Suprapubic skin (tissue), 4 donors: ENCODE data around the gene SLC27A6.

ENCODE experiments used
- EP300 ChIP-seq: sonication (generic); formaldehyde crosslinking; IDR thresholded peaks from one replicate; pipeline ENCODE4 v1.6.1; 2017; ENCODE audit warnings: antibody characterized with exemption
- POLR2A ChIP-seq, 2 donors: fragments of 450-650 bp; IDR thresholded peaks; one replicate each; pipeline ENCODE4 v1.6.1; 2017; ENCODE audit warnings: antibody characterized with exemption in 2 of 2, mild to moderate bottlenecking in 2 of 2, moderate library complexity in 2 of 2
- POLR2AphosphoS5 ChIP-seq, 3 donors: sonication (generic); formaldehyde crosslinking; IDR thresholded peaks; one replicate each; pipeline ENCODE4 v1.6.1; 2017; ENCODE audit warnings: antibody characterized with exemption in 3 of 3
- TF ChIP-seq, protein P1 (sequence below), 2 donors: fragments of 200-600 bp in 1 of 2; fragments of 450-650 bp in 1 of 2; sonication (generic) in 1 of 2; IDR thresholded peaks; one replicate each; pipeline ENCODE4 v1.5.1; 2016 to 2019; ENCODE audit warnings: antibody characterized with exemption in 2 of 2, mild to moderate bottlenecking in 1 of 2, moderate library complexity in 1 of 2

DNA sequence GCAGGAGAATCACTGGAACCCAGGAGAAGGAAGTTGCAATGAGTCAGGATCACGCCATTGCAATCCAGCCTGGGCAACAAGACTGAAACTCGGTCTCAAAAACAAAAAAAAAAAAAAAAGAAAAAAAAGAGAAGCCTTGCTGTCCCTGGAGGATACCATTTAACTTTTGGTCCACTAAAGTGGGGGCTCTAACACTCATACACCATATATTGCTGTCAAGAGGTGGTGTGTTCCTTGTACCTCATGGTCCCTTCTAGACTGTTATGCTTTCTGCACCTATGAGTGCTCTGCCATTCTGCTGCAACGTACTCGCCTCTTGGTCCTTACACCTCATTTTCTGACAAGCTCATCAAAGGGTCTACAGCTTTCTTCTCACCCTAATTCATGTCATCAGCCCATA, 77.0 kb downstream of the SLC27A6 start:
- TF ChIP-seq POLR2AphosphoS5 (IDR thresholded peaks at IDR 0.05) (no peak), POLR2A (IDR thresholded peaks at IDR 0.05) (no peak), EP300 (no peak)
- TF ChIP-seq, protein P1, sequence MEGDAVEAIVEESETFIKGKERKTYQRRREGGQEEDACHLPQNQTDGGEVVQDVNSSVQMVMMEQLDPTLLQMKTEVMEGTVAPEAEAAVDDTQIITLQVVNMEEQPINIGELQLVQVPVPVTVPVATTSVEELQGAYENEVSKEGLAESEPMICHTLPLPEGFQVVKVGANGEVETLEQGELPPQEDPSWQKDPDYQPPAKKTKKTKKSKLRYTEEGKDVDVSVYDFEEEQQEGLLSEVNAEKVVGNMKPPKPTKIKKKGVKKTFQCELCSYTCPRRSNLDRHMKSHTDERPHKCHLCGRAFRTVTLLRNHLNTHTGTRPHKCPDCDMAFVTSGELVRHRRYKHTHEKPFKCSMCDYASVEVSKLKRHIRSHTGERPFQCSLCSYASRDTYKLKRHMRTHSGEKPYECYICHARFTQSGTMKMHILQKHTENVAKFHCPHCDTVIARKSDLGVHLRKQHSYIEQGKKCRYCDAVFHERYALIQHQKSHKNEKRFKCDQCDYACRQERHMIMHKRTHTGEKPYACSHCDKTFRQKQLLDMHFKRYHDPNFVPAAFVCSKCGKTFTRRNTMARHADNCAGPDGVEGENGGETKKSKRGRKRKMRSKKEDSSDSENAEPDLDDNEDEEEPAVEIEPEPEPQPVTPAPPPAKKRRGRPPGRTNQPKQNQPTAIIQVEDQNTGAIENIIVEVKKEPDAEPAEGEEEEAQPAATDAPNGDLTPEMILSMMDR (IDR thresholded peaks at IDR 0.05) = no peak
